Naive thymus-derived CD4-positive, alpha-beta T cell (primary cell): ENCODE measurements around the gene ASTN1. TPM values are rescaled to one million over a fixed set of nuclear protein-coding genes. Genes with fewer than 3 reads are reported as not detected.

ENCODE experiments used
- ATAC-seq: fragments of 150-1000 bp; cut with Tn5 transposase; 2 replicates; pipeline ENCODE4 v1.10.0; 2021; ENCODE audit warnings: mild to moderate bottlenecking, moderate library complexity
- CTCF ChIA-PET: fragments of 350-600 bp; sonication (Branson Sonifier 250); formaldehyde crosslinking; loops from one replicate; lab custom pipeline; 2021; ENCODE audit warnings: antibody characterized with exemption; lab: Charles Lee
- POLR2A ChIA-PET: fragments of 350-600 bp; sonication (Branson Sonifier 250); formaldehyde crosslinking; loops from one replicate; lab custom pipeline; 2021; ENCODE audit warnings: antibody characterized with exemption, inconsistent platforms; lab: Charles Lee
- DNase-seq, 9 donors: peaks; one replicate each; pipeline versions ENCODE4 v3.0.0 to v3.0.0-alpha.2; 2020 to 2022; ENCODE audit warnings: mixed read lengths in 1 of 9
- H3K27ac ChIP-seq: one replicate; pipeline ENCODE4 v1.7.0; 2013; ENCODE audit warnings: mild to moderate bottlenecking, low read depth, low read length, moderate library complexity
- H3K27me3 ChIP-seq, 2 donors: one replicate each; pipeline ENCODE4 v1.7.0; 2013; ENCODE audit warnings: low read length in 2 of 2, mild to moderate bottlenecking in 2 of 2, moderate library complexity in 2 of 2; ENCODE audit not compliant: control insufficient read depth in 2 of 2, insufficient read depth in 2 of 2
- H3K36me3 ChIP-seq, 3 experiments: 1 replicate in 2 of 3; 2 replicates in 1 of 3; pipeline ENCODE4 v1.7.0; 2013; ENCODE audit warnings: low read length in 3 of 3, mild to moderate bottlenecking in 3 of 3, moderate library complexity in 1 of 3; ENCODE audit not compliant: insufficient read depth in 3 of 3, control insufficient read depth in 2 of 3
- H3K4me1 ChIP-seq, 2 donors: one replicate each; pipeline ENCODE4 v1.7.0; 2013; ENCODE audit warnings: low read length in 2 of 2, mild to moderate bottlenecking in 2 of 2, moderate library complexity in 1 of 2; ENCODE audit not compliant: control insufficient read depth in 2 of 2, insufficient read depth in 2 of 2
- H3K4me3 ChIP-seq: 2 replicates; pipeline ENCODE4 v1.7.0; 2013; ENCODE audit warnings: mild to moderate bottlenecking, low read length
- H3K9me3 ChIP-seq, 3 experiments: 1 replicate in 2 of 3; 2 replicates in 1 of 3; pipeline ENCODE4 v1.7.0; 2013; ENCODE audit warnings: low read length in 3 of 3; ENCODE audit not compliant: control insufficient read depth in 2 of 3
- H3K27ac Mint-ChIP-seq, 9 donors: one replicate each; pipeline ENCODE4 v1.8.0; 2020 to 2022; ENCODE audit warnings: mixed read lengths in 9 of 9, mild to moderate bottlenecking in 8 of 9, moderate library complexity in 5 of 9, inconsistent platforms in 2 of 9
- H3K27me3 Mint-ChIP-seq, 5 donors: one replicate each; pipeline ENCODE4 v1.8.0; 2021 to 2022; ENCODE audit warnings: mixed read lengths in 5 of 5, mild to moderate bottlenecking in 1 of 5
- H3K36me3 Mint-ChIP-seq, 5 donors: one replicate each; pipeline ENCODE4 v1.8.0; 2020 to 2022; ENCODE audit warnings: mixed read lengths in 5 of 5, mild to moderate bottlenecking in 3 of 5, inconsistent platforms in 1 of 5
- H3K4me1 Mint-ChIP-seq, 7 donors: one replicate each; pipeline ENCODE4 v1.8.0; 2020 to 2022; ENCODE audit warnings: mixed read lengths in 7 of 7, mild to moderate bottlenecking in 3 of 7, inconsistent platforms in 1 of 7
- H3K4me3 Mint-ChIP-seq, 10 donors: one replicate each; pipeline ENCODE4 v1.8.0; 2020 to 2022; ENCODE audit warnings: mild to moderate bottlenecking in 10 of 10, mixed read lengths in 10 of 10, moderate library complexity in 6 of 10, inconsistent platforms in 2 of 10
- H3K9me3 Mint-ChIP-seq, 11 donors: one replicate each; pipeline ENCODE4 v1.8.0; 2020 to 2022; ENCODE audit warnings: mixed read lengths in 11 of 11, mild to moderate bottlenecking in 4 of 11, inconsistent platforms in 1 of 11, moderate library complexity in 1 of 11
- intact Hi-C, 2 donors: fragments of 100-400 bp; cut with micrococcal nuclease; formaldehyde crosslinking; loops; one replicate each; pipeline ENCODE4 v1.15.1; 2023
- polyA plus RNA-seq, 2 donors: library from polyadenylated mRNA; unstranded; fragments of 300-500 nt; fragmentation: Illumina TruSeq; gene quantifications; one replicate each; pipeline ENCODE4 v1.2.3, GENCODE V29; 2021
- total RNA-seq, 6 experiments: library from RNA in 5 of 6; stranded (reverse) in 5 of 6; gene quantifications; 1 replicate in 5 of 6; 2 replicates in 1 of 6; pipeline ENCODE4 v1.2.3 and lab custom pipeline; 2021 to 2026

Gene ASTN1
- total and polyA plus RNA-seq, 7 experiments from 2014 or later, result 0.07 TPM; not detected in 6

DNA sequence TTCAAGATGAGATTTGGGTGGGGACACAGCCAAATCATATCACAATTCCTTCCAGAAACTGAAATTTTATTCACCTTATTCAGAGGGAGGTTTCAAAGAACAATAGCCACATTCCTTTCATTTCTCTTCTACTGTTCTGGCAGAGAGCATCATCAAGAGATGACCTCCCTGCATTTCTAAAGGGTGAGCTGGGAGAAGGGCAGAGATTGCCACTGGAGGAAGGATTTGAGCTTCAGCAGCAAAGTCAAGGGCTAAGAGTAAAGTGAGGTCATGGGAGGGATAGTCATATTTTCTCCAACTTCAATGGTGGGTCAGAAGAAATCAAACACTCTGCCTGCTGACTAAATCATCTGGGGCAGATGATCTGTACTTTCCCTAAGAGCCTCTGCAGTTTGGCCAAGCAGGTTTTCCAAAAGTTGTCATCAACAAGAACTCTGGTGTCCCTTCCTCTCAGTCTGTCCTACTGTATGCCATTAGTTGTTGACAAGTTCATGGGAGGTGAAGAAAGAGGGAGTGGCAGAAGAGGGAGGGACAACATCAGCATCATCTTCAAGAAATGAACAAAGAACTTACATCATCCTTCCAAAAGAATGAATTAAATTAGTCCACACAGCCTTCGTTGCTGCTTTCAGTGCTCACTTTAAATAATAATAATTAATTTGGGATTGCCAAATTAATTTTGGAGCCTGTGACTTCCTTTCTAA lies 298.3 kb downstream of the ASTN1 start:
- Mint-ChIP-seq H3K4me3 (no peak overlapping the region), H3K36me3 (no peaks in the 10 kb centered on the region), H3K27me3 (peaks cover 0 to 19% (median 2%) of the 10 kb centered on the region in 5 donors), H3K4me1 (no peaks in the 10 kb centered on the region), H3K9me3 (peaks cover 0 to 12% (median 2%) of the 10 kb centered on the region in 11 donors), H3K27ac (no peak overlapping the region)
- DNase-seq, result no peak
- H3K9me3 ChIP-seq, result no peaks in the 10 kb centered on the region
- H3K4me1 ChIP-seq, result no peaks in the 10 kb centered on the region
- ATAC-seq, result no peak
- intact Hi-C loops, result no loop called here
- no peak overlapping the region for H3K4me3 ChIP-seq
- H3K27ac ChIP-seq, result no peak overlapping the region
- CTCF ChIA-PET, result no interaction called here
- no peaks in the 10 kb centered on the region for H3K36me3 ChIP-seq
- no peaks in the 10 kb centered on the region for H3K27me3 ChIP-seq
- POLR2A ChIA-PET, result no interaction called here

- Mint-ChIP-seq H3K27ac (no peak overlapping the region), H3K9me3 (peaks cover 0 to 9% (median 3%) of the 10 kb centered on the region in 11 donors), H3K4me1 (no peaks in the 10 kb centered on the region), H3K4me3 (no peak overlapping the region), H3K27me3 (peaks cover 0 to 17% (median 2%) of the 10 kb centered on the region in 5 donors), H3K36me3 (no peaks in the 10 kb centered on the region)
- no peaks in the 10 kb centered on the region for H3K9me3 ChIP-seq
- ChIA-PET POLR2A (no interaction called here), CTCF (no interaction called here)
- no peaks in the 10 kb centered on the region for H3K36me3 ChIP-seq
- no peak overlapping the region for H3K27ac ChIP-seq
- ATAC-seq (no peak), DNase-seq (no peak)
- no peaks in the 10 kb centered on the region for H3K27me3 ChIP-seq
- no peak overlapping the region for H3K4me3 ChIP-seq
- H3K4me1 ChIP-seq, result no peaks in the 10 kb centered on the region
- intact Hi-C loops, result no loop called here
These were observed 300.3 kb downstream of the ASTN1 start for GRCh38 chr1:176864211-176864610.

GRCh38 chr1:176863613-176864012 lies 300.9 kb downstream of the ASTN1 start:
- Histone ChIP-seq H3K4me3 (no peak overlapping the region), H3K36me3 (no peaks in the 10 kb centered on the region), H3K9me3 (no peaks in the 10 kb centered on the region), H3K27ac (no peak overlapping the region), H3K4me1 (no peaks in the 10 kb centered on the region), H3K27me3 (no peaks in the 10 kb centered on the region)
- no peak overlapping the region for H3K27ac Mint-ChIP-seq
- POLR2A ChIA-PET, result no interaction called here
- H3K27me3 Mint-ChIP-seq, result peaks cover 0 to 19% (median 2%) of the 10 kb centered on the region in 5 donors
- H3K9me3 Mint-ChIP-seq, result peaks cover 0 to 10% (median 4%) of the 10 kb centered on the region in 11 donors
- intact Hi-C loops, result no loop called here
- H3K4me1 Mint-ChIP-seq, result no peaks in the 10 kb centered on the region
- no peaks in the 10 kb centered on the region for H3K36me3 Mint-ChIP-seq
- no peak overlapping the region for H3K4me3 Mint-ChIP-seq
- ATAC-seq (no peak), DNase-seq (no peak)
- CTCF ChIA-PET, result no interaction called here

- DNase-seq, result no peak
- no peaks in the 10 kb centered on the region for H3K9me3 ChIP-seq
- H3K4me1 Mint-ChIP-seq, result no peaks in the 10 kb centered on the region
- H3K27me3 ChIP-seq, result no peaks in the 10 kb centered on the region
- intact Hi-C loops, result no loop called here
- no peak overlapping the region for H3K27ac Mint-ChIP-seq
- H3K4me1 ChIP-seq, result no peaks in the 10 kb centered on the region
- POLR2A ChIA-PET, result no interaction called here
- ATAC-seq, result no peak
- no peak overlapping the region for H3K4me3 ChIP-seq
- CTCF ChIA-PET, result no interaction called here
- H3K27ac ChIP-seq, result no peak overlapping the region
- H3K4me3 Mint-ChIP-seq, result no peak overlapping the region
- no peaks in the 10 kb centered on the region for H3K36me3 Mint-ChIP-seq
- H3K36me3 ChIP-seq, result no peaks in the 10 kb centered on the region
- peaks cover 0 to 9% (median 2%) of the 10 kb centered on the region in 11 donors for H3K9me3 Mint-ChIP-seq
- peaks cover 0 to 17% (median 6%) of the 10 kb centered on the region in 5 donors for H3K27me3 Mint-ChIP-seq
These were observed 306.0 kb downstream of the ASTN1 start for GRCh38 chr1:176858433-176858916.

GRCh38 chr1:176857632-176858031 lies 306.9 kb downstream of the ASTN1 start:
- POLR2A ChIA-PET, result no interaction called here

GRCh38 chr1:176854758-176855745 lies 309.5 kb downstream of the ASTN1 start:
- H3K9me3 ChIP-seq, result no peaks in the 10 kb centered on the region
- no peaks in the 10 kb centered on the region for H3K36me3 Mint-ChIP-seq
- CTCF ChIA-PET, result no interaction called here

More at GRCh38 chr1:176857632-176858031, 306.9 kb downstream of the ASTN1 start:
- Histone ChIP-seq H3K36me3 (no peaks in the 10 kb centered on the region), H3K9me3 (no peaks in the 10 kb centered on the region), H3K27ac (no peak overlapping the region), H3K27me3 (no peaks in the 10 kb centered on the region), H3K4me3 (no peak overlapping the region), H3K4me1 (no peaks in the 10 kb centered on the region)
- intact Hi-C loops, result no loop called here
- Mint-ChIP-seq H3K4me3 (no peak overlapping the region), H3K27me3 (peaks cover 0 to 18% (median 6%) of the 10 kb centered on the region in 5 donors), H3K4me1 (no peaks in the 10 kb centered on the region), H3K9me3 (peaks cover 0 to 9% (median 2%) of the 10 kb centered on the region in 11 donors), H3K36me3 (no peaks in the 10 kb centered on the region), H3K27ac (no peak overlapping the region)
- CTCF ChIA-PET, result no interaction called here
- ATAC-seq, result no peak
- DNase-seq, result no peak

More at GRCh38 chr1:176854758-176855745, 309.5 kb downstream of the ASTN1 start:
- DNase-seq (no peak), ATAC-seq (no peak)
- Histone ChIP-seq H3K4me1 (no peaks in the 10 kb centered on the region), H3K27ac (no peak overlapping the region), H3K4me3 (no peak overlapping the region), H3K36me3 (no peaks in the 10 kb centered on the region), H3K27me3 (no peaks in the 10 kb centered on the region)
- intact Hi-C loops, result no loop called here
- no peaks in the 10 kb centered on the region for H3K4me1 Mint-ChIP-seq
- H3K4me3 Mint-ChIP-seq, result no peak overlapping the region
- no peak overlapping the region for H3K27ac Mint-ChIP-seq
- H3K27me3 Mint-ChIP-seq, result peaks cover 0 to 25% (median 6%) of the 10 kb centered on the region in 5 donors
- POLR2A ChIA-PET, result no interaction called here
- H3K9me3 Mint-ChIP-seq, result peaks cover 0 to 12% (median 0%) of the 10 kb centered on the region in 11 donors
